ENCODE measurements around the gene LEKR1.

DNA sequence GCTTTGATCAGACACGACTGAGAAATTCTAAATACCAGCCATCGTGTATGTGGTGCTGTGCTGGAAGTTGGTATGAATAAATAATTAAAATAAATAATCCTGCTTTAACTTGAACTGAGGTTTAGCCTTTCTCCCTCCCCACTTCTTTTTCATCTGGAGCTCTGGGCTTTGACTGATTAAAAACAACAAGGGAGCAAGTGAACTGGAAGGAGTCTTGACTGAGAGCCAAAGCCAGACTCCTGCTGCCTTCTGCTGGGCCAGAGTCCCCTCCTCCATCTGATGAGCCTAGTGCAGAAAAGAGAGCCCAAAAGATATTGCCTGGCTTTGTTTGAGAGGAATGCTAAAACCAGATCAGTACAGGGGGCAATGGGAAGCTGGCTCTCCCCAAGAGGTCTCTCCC lies 237.8 kb downstream of the LEKR1 start:
- TF ChIP-seq, protein P1, sequence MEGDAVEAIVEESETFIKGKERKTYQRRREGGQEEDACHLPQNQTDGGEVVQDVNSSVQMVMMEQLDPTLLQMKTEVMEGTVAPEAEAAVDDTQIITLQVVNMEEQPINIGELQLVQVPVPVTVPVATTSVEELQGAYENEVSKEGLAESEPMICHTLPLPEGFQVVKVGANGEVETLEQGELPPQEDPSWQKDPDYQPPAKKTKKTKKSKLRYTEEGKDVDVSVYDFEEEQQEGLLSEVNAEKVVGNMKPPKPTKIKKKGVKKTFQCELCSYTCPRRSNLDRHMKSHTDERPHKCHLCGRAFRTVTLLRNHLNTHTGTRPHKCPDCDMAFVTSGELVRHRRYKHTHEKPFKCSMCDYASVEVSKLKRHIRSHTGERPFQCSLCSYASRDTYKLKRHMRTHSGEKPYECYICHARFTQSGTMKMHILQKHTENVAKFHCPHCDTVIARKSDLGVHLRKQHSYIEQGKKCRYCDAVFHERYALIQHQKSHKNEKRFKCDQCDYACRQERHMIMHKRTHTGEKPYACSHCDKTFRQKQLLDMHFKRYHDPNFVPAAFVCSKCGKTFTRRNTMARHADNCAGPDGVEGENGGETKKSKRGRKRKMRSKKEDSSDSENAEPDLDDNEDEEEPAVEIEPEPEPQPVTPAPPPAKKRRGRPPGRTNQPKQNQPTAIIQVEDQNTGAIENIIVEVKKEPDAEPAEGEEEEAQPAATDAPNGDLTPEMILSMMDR (IDR thresholded peaks at IDR 0.05) = no peak
- no peak for TF ChIP-seq EZH2 (IDR thresholded peaks at IDR 0.05; ENCODE audit: borderline replicate concordance, insufficient read depth, low read depth, low read length, poor library complexity, severe bottlenecking)
